HG03108 (cell line): Measurements from ENCODE around the gene ST6GAL2.

Experiments used
- ATAC-seq: cut with Tn5 transposase; IDR thresholded peaks from one replicate; pipeline ENCODE4 v1.9.1; 2021; ENCODE audit warnings: moderate library complexity; ENCODE audit not compliant: unreplicated experiment

The ST6GAL2 gene

GRCh38 chr2:106866641-106867040 lies 19.3 kb downstream of the ST6GAL2 start:
- ATAC-seq, result no peak

- no peak for ATAC-seq
Measured at GRCh38 chr2:106864051-106864450, 21.9 kb downstream of the ST6GAL2 start.

GRCh38 chr2:106863387-106863786 lies 22.6 kb downstream of the ST6GAL2 start:
- no peak for ATAC-seq

- no peak for ATAC-seq
Measured at GRCh38 chr2:106859498-106859897, 26.5 kb downstream of the ST6GAL2 start.

- no peak for ATAC-seq
Measured at GRCh38 chr2:106858810-106859209, 27.2 kb downstream of the ST6GAL2 start.

- no peak for ATAC-seq
Measured at GRCh38 chr2:106857882-106858478, 28.0 kb downstream of the ST6GAL2 start.

GRCh38 chr2:106853631-106854030 lies 32.3 kb downstream of the ST6GAL2 start:
- no peak for ATAC-seq

- no peak for ATAC-seq
Measured at GRCh38 chr2:106851881-106852501, 34.0 kb downstream of the ST6GAL2 start.

GRCh38 chr2:106851087-106851874 lies 34.7 kb downstream of the ST6GAL2 start:
- ATAC-seq, result no peak

GRCh38 chr2:106849253-106849652 lies 36.7 kb downstream of the ST6GAL2 start:
- ATAC-seq, result no peak

GRCh38 chr2:106847366-106847765 lies 38.6 kb downstream of the ST6GAL2 start:
- ATAC-seq, result no peak

GRCh38 chr2:106845716-106846115 lies 40.3 kb downstream of the ST6GAL2 start:
- no peak for ATAC-seq

GRCh38 chr2:106843910-106844250 lies 42.1 kb downstream of the ST6GAL2 start:
- no peak for ATAC-seq

GRCh38 chr2:106843001-106843909 lies 42.7 kb downstream of the ST6GAL2 start:
- no peak for ATAC-seq

- no peak for ATAC-seq
Measured at GRCh38 chr2:106841886-106842645, 43.9 kb downstream of the ST6GAL2 start.

- ATAC-seq, result no peak
Measured at GRCh38 chr2:106840818-106841217, 45.1 kb downstream of the ST6GAL2 start.

GRCh38 chr2:106839849-106840595 lies 45.9 kb downstream of the ST6GAL2 start:
- ATAC-seq, result no peak

GRCh38 chr2:106833256-106833655 lies 52.7 kb downstream of the ST6GAL2 start:
- no peak for ATAC-seq

- ATAC-seq, result no peak
Measured at GRCh38 chr2:106831816-106832569, 54.0 kb downstream of the ST6GAL2 start.
